Choroid plexus epithelial cell (primary cell): ENCODE data around the gene HRH3.

Experiments
- DNase-seq: peaks from one replicate; pipeline ENCODE4 v3.0.0-alpha.2; 2010; ENCODE audit warnings: low read depth
- H3K4me3 ChIP-seq: 2 replicates; pipeline ENCODE4 v1.5.1; 2011; ENCODE audit warnings: low read depth, mild to moderate bottlenecking, control low read depth, low read length, moderate library complexity
- TF ChIP-seq, protein P1 (sequence below): conservative IDR thresholded peaks from 2 replicates; pipeline ENCODE4 v1.5.1; 2011; ENCODE audit warnings: low read depth, mild to moderate bottlenecking, control low read depth, inconsistent platforms, low read length, moderate library complexity

The HRH3 gene

DNA sequence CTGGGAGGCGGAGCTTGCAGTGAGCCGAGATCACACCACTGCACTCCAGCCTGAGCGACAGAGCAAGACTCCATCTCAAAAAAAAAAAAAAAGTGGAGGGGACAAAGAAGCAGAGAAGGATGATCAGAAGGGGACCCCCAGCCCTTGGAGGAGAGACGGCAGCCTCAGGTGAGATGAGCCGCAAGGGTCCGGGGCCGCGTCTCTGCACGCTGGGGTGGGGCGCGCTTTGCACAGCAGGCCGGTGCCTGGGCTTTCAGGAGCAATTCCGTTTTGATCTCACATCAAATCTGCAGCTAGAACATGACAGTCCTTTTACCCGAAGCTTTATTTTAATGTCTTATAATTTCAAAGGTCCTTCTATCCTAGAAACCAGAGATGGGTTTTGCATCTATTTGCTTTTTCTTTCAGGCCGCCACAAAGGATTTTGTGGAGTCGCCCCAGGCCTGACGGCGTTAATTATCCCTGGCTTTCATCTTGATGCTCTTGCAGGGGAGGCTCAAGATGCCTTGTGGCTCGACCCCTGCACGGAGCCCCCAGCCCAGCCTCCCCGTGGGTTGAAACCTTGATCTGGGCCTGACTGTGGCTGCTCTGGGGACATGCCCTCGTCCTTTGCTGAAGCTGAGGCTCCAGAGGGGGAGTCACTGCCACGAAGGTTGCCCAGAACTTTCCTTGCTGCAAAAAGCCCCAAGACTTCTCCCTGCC, 17.3 kb downstream of the HRH3 start:
- TF ChIP-seq, protein P1, sequence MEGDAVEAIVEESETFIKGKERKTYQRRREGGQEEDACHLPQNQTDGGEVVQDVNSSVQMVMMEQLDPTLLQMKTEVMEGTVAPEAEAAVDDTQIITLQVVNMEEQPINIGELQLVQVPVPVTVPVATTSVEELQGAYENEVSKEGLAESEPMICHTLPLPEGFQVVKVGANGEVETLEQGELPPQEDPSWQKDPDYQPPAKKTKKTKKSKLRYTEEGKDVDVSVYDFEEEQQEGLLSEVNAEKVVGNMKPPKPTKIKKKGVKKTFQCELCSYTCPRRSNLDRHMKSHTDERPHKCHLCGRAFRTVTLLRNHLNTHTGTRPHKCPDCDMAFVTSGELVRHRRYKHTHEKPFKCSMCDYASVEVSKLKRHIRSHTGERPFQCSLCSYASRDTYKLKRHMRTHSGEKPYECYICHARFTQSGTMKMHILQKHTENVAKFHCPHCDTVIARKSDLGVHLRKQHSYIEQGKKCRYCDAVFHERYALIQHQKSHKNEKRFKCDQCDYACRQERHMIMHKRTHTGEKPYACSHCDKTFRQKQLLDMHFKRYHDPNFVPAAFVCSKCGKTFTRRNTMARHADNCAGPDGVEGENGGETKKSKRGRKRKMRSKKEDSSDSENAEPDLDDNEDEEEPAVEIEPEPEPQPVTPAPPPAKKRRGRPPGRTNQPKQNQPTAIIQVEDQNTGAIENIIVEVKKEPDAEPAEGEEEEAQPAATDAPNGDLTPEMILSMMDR = no peak
- no peak overlapping the region for H3K4me3 ChIP-seq
- no peak for DNase-seq

DNA sequence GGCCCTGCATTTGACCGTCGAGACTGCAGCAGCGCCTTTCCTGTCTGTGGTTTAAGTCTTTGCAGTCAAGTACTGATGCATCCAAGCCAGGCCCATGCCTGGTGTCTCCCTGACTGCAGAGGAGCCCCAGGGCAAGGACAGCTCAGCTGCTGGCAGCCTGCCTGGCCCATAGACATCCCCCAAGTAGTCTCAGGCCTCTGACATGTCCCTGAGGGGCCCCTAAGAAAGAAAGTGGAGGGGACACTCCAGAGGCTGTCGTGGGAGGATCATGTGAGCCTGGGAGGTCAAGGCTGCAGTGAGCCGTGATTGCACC, 18.0 kb downstream of the HRH3 start:
- DNase-seq = no peak
- no peak overlapping the region for H3K4me3 ChIP-seq
- TF ChIP-seq, protein P1 = no peak

DNA sequence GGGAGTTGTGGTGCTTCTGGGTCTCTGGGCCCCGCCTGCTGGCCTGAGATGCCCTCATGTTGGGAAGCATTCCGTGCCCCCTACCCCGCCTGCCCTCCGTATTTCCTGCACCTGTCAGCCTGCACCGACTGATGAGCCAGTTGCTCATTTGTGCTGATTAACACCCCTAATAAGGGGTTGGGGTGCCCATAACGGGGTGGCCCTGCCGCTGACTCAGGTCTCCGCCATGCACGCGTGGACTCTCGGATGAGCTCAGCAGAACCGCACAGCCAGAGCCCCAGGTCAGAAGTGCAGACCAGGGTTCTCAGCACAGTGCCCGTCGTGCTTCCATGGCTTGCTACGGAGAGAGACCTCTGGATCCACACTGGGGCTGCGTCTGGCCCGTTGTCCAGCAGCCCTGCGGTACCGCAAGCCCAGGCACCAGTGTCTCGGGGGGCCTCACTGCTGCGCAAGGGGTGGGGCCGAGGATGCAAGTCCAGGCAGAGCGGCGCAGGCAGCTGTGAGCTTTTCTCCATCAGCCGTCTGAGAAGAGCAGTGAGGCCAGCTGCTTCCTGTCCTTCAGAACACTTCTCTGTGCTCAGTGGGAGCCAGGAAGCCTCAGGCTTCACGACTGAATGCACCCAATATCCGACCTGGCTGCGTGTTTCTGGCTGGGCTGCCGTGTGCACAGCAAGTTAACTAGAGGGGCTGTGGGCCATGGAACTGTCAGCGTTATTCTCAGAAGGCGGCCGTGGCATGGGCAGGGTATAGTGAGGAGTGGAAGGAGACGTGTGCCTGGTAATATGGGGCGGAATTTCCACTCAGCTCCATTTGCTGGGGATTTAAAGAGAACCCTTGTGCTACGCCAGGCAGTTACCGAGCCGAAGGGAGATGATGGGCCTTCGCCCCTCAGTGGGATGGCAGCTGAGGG, 18.6 kb downstream of the HRH3 start:
- TF ChIP-seq, protein P1 = no peak
- no peak for DNase-seq
- H3K4me3 ChIP-seq = no peak overlapping the region

DNA sequence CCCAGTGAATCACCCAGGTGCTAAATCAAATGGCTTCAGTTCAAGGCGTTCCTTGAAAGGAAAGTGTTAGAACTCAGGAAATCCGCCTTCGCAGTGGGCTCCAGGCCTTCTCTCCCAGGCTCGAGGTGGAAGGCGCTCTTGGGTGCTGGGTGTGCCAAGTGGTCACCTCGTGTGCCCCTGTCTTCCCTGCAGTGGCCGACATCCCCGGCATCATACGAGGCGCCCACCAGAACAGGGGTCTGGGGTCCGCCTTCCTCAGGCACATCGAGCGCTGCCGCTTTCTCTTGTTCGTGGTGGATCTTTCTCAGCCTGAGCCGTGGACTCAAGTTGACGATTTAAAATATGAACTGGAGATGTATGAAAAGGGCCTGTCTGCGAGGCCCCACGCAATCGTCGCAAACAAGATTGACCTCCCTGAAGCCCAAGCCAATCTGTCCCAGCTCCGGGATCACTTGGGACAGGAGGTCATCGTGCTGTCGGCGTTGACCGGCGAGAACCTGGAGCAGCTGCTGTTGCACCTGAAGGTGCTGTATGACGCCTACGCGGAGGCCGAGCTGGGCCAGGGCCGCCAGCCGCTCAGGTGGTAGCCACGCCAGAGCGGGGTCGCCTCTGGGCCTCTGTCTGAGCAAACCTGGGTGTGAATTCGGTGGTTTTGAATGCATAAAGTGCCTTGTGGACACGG, 19.4 kb downstream of the HRH3 start:
- TF ChIP-seq, protein P1 = no peak

DNA sequence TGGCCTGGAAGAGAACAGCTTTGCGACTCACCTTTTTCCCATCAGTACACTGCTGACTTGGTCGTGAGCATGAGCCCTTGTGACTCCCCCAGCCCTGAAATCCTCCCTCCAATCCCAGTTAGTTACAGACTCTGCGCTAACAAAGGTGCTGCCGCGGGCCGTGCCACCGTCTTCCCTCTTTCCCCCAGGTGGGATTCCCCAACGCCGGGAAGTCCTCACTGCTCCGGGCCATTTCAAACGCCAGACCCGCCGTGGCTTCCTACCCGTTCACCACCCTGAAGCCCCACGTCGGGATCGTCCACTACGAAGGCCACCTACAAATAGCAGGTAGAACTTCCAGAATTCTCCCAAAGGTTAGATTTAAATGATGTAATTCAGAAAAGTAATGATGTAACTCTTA, 21.1 kb downstream of the HRH3 start:
- DNase-seq = no peak
- TF ChIP-seq, protein P1 = no peak
- no peak overlapping the region for H3K4me3 ChIP-seq

More for the DNA sequence above, 19.4 kb downstream of the HRH3 start:
- no peak for DNase-seq
- H3K4me3 ChIP-seq = no peak overlapping the region

DNA sequence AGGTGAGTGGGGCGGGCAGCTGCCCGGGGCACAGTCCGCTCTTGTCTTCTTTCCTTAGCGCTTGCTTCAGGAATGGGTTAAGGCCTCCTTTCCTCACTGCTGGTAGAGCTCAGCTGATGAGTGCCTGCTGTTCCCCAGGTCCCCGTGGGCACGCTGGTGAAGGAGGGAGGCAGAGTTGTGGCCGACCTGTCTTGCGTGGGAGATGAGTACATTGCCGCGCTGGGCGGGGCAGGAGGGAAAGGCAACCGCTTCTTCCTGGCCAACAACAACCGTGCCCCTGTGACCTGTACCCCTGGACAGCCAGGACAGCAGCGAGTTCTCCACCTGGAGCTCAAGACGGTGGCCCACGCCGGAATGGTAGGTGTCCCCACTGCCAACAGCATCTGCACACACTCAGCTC, 21.6 kb downstream of the HRH3 start:
- DNase-seq = no peak
- no peak overlapping the region for H3K4me3 ChIP-seq
- TF ChIP-seq, protein P1 = no peak
